Superior temporal gyrus (tissue), 1 donor: Measurements from ENCODE around the gene CREG1.

ENCODE experiments used
- DNase-seq: peaks from one replicate; pipeline ENCODE4 v3.0.0-alpha.2; 2016; ENCODE audit errors: extremely low spot score

The CREG1 gene

DNA sequence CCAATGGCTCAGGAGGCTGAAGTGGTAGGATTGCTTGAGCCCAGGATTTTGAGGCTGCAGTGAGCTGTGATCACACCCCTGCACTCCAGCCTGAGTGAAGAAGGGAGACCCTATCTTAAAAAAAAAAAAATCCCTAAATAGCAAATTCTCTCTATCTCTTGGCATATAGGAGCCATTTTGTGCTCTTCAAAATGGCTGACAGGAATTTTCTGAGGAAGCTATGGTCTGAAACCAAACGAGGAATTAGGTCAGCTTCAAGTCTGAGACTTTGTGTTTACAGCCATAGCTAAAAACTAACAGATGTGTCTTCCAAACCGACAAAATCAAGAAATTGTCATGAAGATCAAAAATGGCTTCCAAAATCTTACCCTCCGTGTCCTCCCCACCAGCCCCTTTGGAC, 45.8 kb downstream of the CREG1 start:
- no peak for DNase-seq

DNA sequence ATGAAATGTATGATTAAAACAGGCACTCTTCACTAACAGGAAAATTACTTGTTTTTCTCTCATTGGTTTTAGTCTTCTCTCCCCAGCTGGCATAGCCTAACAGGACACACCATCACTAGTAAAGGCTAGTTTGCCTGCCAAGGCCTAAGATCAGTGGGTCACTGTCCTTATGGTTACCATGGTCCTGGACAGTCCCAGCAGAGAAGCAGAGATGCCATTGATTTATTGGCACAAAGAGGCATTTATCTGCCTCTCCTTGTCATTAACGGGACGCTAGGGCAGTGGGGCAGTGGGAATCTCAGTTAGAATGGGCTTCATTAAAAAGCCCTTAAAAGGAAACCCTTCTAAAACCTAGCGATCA, 49.1 kb downstream of the CREG1 start:
- no peak for DNase-seq

DNA sequence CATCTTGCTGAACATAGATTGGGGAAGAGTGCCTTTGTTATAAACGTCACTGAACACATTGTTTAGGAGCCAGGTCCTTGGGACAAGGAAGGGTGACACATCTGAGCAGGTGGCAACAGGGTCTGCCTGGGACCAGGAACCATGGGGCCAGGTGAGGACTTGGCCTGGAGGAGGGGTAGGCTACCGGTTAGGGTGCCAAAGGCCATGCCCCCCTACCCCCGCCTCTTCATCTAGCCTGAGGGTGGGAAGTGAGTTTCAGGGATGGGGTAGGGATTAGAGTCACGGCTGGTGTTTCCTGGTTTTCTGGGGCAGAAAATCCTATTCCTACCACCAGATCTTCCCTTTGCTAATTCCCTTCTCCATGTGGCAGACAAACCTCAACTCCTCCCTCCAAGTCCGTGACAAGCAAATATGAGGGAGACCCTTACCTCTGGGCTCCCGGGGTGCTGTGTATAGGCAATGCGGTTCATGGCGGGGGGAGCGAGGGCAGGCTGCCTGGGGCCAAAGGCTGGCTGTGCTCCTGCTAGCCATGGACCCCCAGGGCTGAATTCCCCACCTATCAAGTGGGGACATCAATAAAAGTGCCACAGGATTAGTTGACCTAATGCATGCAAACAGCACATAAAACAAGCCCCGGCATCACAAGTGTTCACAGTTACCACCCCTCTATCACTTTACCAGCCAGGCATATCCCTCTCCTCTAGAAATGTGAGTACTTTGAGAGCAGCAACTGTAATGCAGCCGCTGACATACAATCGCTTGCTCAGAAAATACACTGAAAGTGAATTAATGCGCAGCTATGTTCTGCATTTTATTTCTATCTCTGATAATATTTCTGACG, 49.7 kb downstream of the CREG1 start:
- no peak for DNase-seq

GRCh38 chr1:167502719-167503462, 50.7 kb downstream of the CREG1 start:
- DNase-seq, result no peak

- DNase-seq, result no peak
Observed at GRCh38 chr1:167502192-167502551, 51.4 kb downstream of the CREG1 start.

GRCh38 chr1:167501515-167502191, 51.9 kb downstream of the CREG1 start:
- no peak for DNase-seq

GRCh38 chr1:167500283-167500860, 53.2 kb downstream of the CREG1 start:
- peak; percentile 29 for DNase-seq

- DNase-seq, result no peak
Observed at GRCh38 chr1:167499664-167500101, 53.9 kb downstream of the CREG1 start.

GRCh38 chr1:167499106-167499505, 54.5 kb downstream of the CREG1 start:
- no peak for DNase-seq

DNA sequence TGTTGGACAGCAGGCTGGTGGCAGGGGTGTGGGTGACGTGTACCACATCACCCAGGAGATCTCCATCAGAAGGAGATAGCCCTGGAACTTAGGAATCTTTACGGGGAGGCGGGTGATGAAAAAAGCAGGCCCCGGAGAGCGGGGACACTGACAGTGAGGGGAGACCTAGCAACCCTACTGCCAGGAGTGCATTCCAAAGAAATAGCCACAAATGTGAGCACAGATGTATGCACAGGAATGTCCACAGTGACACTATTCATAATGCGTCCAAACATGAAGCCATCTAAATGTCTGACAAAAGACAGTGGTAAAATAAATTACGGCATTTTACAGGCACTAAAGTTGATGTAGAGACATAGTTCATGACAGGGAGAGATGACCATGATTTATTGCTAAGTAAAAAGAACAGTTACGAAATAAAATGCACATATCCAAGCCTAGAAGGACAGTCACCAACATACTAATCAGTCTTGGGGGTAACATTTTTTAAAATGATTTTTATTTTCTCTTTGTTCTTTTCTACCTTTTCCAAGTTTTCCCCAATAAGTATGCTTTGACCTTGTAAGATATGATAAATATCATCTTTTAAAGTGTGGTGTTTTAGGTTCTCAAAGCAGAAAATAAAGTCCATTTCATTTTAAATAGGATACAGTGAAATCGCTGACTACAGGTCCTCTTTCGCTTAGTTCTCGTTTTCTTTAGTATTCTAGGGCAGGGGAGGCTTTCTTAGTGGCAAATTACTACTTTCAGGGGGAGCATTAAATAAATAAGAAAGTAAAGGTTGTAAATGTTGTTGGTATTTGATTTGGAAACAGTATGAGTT, 56.6 kb downstream of the CREG1 start:
- DNase-seq, result no peak

GRCh38 chr1:167493372-167493771, 60.2 kb downstream of the CREG1 start:
- DNase-seq, result no peak

GRCh38 chr1:167492481-167492910, 61.1 kb downstream of the CREG1 start:
- DNase-seq, result no peak

- no peak for DNase-seq
Observed at GRCh38 chr1:167491586-167492461, 61.7 kb downstream of the CREG1 start.
